Measurements from ENCODE around the gene CD82. TPM values are rescaled to one million over a fixed set of nuclear protein-coding genes. Genes with fewer than 3 reads are reported as not detected.

CD82 gene
- total RNA-seq, 1 experiment from 2014 or later = 8.2 TPM

DNA sequence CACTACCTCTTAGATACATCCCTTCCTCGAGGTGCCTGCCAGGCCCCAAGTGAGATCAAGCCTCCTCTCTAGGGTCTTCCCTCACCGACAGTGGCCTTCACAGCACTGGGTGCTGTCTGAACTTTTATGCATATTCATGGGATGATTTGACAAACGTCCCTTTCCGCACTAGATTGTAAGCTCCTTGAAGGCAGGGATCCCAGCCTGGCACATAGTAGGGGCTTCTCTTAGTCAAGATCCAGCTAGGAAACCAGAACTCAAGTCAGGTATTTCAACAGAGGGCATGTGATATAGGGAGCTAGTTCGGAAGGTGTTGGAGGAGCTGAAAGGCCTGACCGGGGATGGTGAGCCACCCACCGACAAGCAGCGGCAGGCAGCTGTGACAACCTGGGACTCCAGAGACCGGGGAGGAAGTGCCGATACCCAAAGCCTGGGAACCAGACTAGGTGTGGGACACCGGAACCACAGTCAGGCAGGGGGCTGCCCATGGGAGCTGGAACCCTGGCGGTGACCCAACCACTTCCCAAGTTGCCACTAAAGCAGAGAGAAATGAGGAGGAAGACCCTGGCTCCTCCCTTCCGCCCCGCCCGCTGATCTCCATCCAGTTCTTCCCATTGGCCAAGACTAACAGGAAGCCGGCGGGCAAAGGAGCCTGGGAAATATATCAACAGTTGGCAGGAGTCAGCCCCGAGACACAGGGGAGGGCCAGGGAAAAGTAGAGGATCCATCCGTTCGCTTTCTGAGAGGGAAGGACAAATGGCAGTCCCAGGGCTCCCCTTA, 39.8 kb upstream of the CD82 start:
- H3K4me3 ChIP-seq (ENCODE audit: low read depth, low read length, poor library complexity, severe bottlenecking) = no peak overlapping the region
- TF ChIP-seq CTCF (conservative IDR thresholded peaks at IDR 0.05; ENCODE audit: low read depth, low read length) (no peak), EZH2 (IDR thresholded peaks at IDR 0.05; ENCODE audit: borderline replicate concordance, low read depth, low read length, poor library complexity, severe bottlenecking) (no peak)
- BruUV-seq (replicated peaks) = no TSS peak
- H3K27me3 ChIP-seq (replicated peaks; ENCODE audit: insufficient read depth, low read depth, low read length, poor library complexity) = no peaks in the 10 kb centered on the region
- intact Hi-C loops (cut with micrococcal nuclease; ENCODE audit: unreplicated experiment) = no loop called here
- CTCF ChIA-PET = interaction anchor here (0.6 kb wide), 1 partner anchor 16 kb away, joined by 3 read pairs; no protein-coding TSS in a partner anchor
- H3K27ac ChIP-seq (ENCODE audit: low read depth, low read length, poor library complexity, severe bottlenecking) = no peak overlapping the region
- no peaks in the 10 kb centered on the region for H3K36me3 ChIP-seq (ENCODE audit: insufficient read depth, low read length, poor library complexity, severe bottlenecking)
- H3K4me1 ChIP-seq (ENCODE audit: insufficient read depth, low read length, poor library complexity, severe bottlenecking) = peaks cover 17% of the 10 kb centered on the region
- DNase-seq (ENCODE audit: low spot score) = no peak
- POLR2A ChIA-PET (ENCODE audit: low non-redundant PET) = no interaction called here
- H3K9me3 ChIP-seq (ENCODE audit: low read depth, low read length, poor library complexity, severe bottlenecking) = no peaks in the 10 kb centered on the region

GRCh38 chr11:44526438-44526837, 39.0 kb upstream of the CD82 start:
- H3K36me3 ChIP-seq (ENCODE audit: insufficient read depth, low read length, poor library complexity, severe bottlenecking) = no peaks in the 10 kb centered on the region
- DNase-seq (ENCODE audit: low spot score) = no peak
- peaks cover 23% of the 10 kb centered on the region for H3K4me1 ChIP-seq (ENCODE audit: insufficient read depth, low read length, poor library complexity, severe bottlenecking)
- no peak overlapping the region for H3K27ac ChIP-seq (ENCODE audit: low read depth, low read length, poor library complexity, severe bottlenecking)
- intact Hi-C loops (cut with micrococcal nuclease; ENCODE audit: unreplicated experiment) = no loop called here
- no peaks in the 10 kb centered on the region for H3K9me3 ChIP-seq (ENCODE audit: low read depth, low read length, poor library complexity, severe bottlenecking)
- H3K27me3 ChIP-seq (replicated peaks; ENCODE audit: insufficient read depth, low read depth, low read length, poor library complexity) = no peaks in the 10 kb centered on the region
- ChIA-PET CTCF (no interaction called here), POLR2A (ENCODE audit: low non-redundant PET) (no interaction called here)
- BruUV-seq (replicated peaks) = no TSS peak
- TF ChIP-seq EZH2 (IDR thresholded peaks at IDR 0.05; ENCODE audit: borderline replicate concordance, low read depth, low read length, poor library complexity, severe bottlenecking) = no peak
- no peak for TF ChIP-seq CTCF (conservative IDR thresholded peaks at IDR 0.05; ENCODE audit: low read depth, low read length)
- no peak overlapping the region for H3K4me3 ChIP-seq (ENCODE audit: low read depth, low read length, poor library complexity, severe bottlenecking)

- H3K4me1 ChIP-seq (ENCODE audit: insufficient read depth, low read length, poor library complexity, severe bottlenecking) = peaks cover 26% of the 10 kb centered on the region
- H3K36me3 ChIP-seq (ENCODE audit: insufficient read depth, low read length, poor library complexity, severe bottlenecking) = no peaks in the 10 kb centered on the region
- intact Hi-C loops (cut with micrococcal nuclease; ENCODE audit: unreplicated experiment) = no loop called here
- H3K4me3 ChIP-seq (ENCODE audit: low read depth, low read length, poor library complexity, severe bottlenecking) = no peak overlapping the region
- BruUV-seq (replicated peaks) = no TSS peak
- ChIA-PET CTCF (interaction anchor here (0.6 kb wide), 1 partner anchor 384 kb away, joined by 5 read pairs; no protein-coding TSS in a partner anchor), POLR2A (ENCODE audit: low non-redundant PET) (no interaction called here)
- no peak for TF ChIP-seq CTCF (conservative IDR thresholded peaks at IDR 0.05; ENCODE audit: low read depth, low read length)
- TF ChIP-seq EZH2 (IDR thresholded peaks at IDR 0.05; ENCODE audit: borderline replicate concordance, low read depth, low read length, poor library complexity, severe bottlenecking) = no peak
- no peaks in the 10 kb centered on the region for H3K27me3 ChIP-seq (replicated peaks; ENCODE audit: insufficient read depth, low read depth, low read length, poor library complexity)
- DNase-seq (ENCODE audit: low spot score) = peak; percentile 40
- no peak overlapping the region for H3K27ac ChIP-seq (ENCODE audit: low read depth, low read length, poor library complexity, severe bottlenecking)
- H3K9me3 ChIP-seq (ENCODE audit: low read depth, low read length, poor library complexity, severe bottlenecking) = no peaks in the 10 kb centered on the region
Observed at GRCh38 chr11:44527476-44527875, 38.0 kb upstream of the CD82 start.

All from A673 (cell line).